ENCODE measurements around the gene STK31. TPM values are rescaled to one million over a fixed set of nuclear protein-coding genes. Genes with fewer than 3 reads are reported as not detected.
"Not testable (repeated sequence)": the region's sequence is repeated elsewhere in the genome, so short reads cannot be mapped to it uniquely, and the experiment has no call there.

The STK31 gene
- total RNA-seq, 4 donors from 2014 or later = under 0.01 to 1.1 (median 0.43) TPM

- WGBS = 90% methylated on average over 3 of the region's 3 CpGs
Observed at GRCh38 chr7:23833405-23833804, 123.4 kb downstream of the STK31 start.

GRCh38 chr7:23844837-23845236 lies 134.8 kb downstream of the STK31 start:
- DNase-seq (ENCODE audit: extremely low spot score); H3K27me3 ChIP-seq; intact Hi-C loops (cut with DNase I); H3K36me3 ChIP-seq; H3K4me1 ChIP-seq; H3K4me3 ChIP-seq; H3K27ac ChIP-seq (replicated peaks in 1 of 4): not testable (repeated sequence)
- peaks cover 0 to 70% (median 21%) of the 10 kb centered on the region in 4 donors for H3K9me3 ChIP-seq
- WGBS = 82% methylated on average over 8 of the region's 8 CpGs

More at GRCh38 chr7:23833405-23833804, 123.4 kb downstream of the STK31 start:
- intact Hi-C loops (cut with DNase I) = no loop called here
- Histone ChIP-seq H3K9me3 (peaks cover 0 to 54% (median 25%) of the 10 kb centered on the region in 4 donors), H3K27ac (replicated peaks in 1 of 4) (no peak overlapping the region), H3K27me3 (no peaks in the 10 kb centered on the region), H3K4me3 (no peak overlapping the region), H3K36me3 (no peaks in the 10 kb centered on the region), H3K4me1 (no peaks in the 10 kb centered on the region)
- TF ChIP-seq EP300 (IDR thresholded peaks at IDR 0.05) (no peak), POLR2A (IDR thresholded peaks at IDR 0.05; ENCODE audit: low read depth) (no peak), POLR2AphosphoS5 (IDR thresholded peaks at IDR 0.05) (no peak)
- TF ChIP-seq, protein P1, sequence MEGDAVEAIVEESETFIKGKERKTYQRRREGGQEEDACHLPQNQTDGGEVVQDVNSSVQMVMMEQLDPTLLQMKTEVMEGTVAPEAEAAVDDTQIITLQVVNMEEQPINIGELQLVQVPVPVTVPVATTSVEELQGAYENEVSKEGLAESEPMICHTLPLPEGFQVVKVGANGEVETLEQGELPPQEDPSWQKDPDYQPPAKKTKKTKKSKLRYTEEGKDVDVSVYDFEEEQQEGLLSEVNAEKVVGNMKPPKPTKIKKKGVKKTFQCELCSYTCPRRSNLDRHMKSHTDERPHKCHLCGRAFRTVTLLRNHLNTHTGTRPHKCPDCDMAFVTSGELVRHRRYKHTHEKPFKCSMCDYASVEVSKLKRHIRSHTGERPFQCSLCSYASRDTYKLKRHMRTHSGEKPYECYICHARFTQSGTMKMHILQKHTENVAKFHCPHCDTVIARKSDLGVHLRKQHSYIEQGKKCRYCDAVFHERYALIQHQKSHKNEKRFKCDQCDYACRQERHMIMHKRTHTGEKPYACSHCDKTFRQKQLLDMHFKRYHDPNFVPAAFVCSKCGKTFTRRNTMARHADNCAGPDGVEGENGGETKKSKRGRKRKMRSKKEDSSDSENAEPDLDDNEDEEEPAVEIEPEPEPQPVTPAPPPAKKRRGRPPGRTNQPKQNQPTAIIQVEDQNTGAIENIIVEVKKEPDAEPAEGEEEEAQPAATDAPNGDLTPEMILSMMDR (IDR thresholded peaks at IDR 0.05) = no peak
- no peak for DNase-seq (ENCODE audit: extremely low spot score)

DNA sequence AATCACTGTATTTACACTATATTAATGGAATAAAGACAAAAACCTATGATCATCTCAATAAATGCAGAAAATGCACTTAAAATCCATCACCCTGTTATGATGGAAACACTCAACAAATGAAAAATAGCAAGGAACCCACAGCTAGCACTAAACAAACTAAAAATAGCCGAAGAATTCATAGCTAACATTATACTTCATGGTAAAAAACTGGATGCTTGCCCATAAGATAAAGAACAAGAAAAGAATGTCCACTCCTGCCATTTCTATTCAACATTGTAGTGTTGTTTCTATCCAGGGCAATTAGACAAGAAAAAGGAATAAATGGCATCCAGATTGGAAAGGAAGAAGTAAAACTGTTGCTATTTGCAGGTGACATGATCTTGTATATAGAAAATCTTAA lies 142.1 kb downstream of the STK31 start:
- intact Hi-C loops (cut with DNase I) = no loop called here

DNA sequence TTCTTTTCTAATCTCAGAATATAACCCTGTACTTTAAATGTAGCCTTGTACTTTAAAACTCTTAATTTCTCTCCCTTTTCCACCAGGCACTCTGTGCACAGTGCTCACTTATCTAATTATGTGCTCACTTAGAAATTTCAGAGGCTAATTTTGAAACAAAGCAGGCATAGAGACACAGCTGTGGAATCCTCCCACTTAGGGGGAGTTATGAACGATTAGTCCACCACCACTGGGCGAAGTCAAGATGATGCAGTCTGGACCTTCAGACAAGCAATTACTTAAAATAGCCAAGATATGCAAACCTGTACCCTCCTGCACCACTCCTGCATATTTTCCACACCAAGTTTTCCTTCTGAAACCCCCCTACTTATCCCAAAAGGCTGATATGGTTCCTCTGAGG lies 143.0 kb downstream of the STK31 start:
- H3K9me3 ChIP-seq = peaks cover 0 to 44% (median 15%) of the 10 kb centered on the region in 4 donors
- no peak overlapping the region for H3K27ac ChIP-seq (replicated peaks in 1 of 4)
- H3K4me1 ChIP-seq = no peaks in the 10 kb centered on the region
- WGBS = 86% methylated on average over 2 of the region's 2 CpGs
- no peaks in the 10 kb centered on the region for H3K27me3 ChIP-seq
- intact Hi-C loops (cut with DNase I) = no loop called here
- TF ChIP-seq POLR2AphosphoS5 (IDR thresholded peaks at IDR 0.05) = no peak
- no peak overlapping the region for H3K4me3 ChIP-seq
- DNase-seq (ENCODE audit: extremely low spot score) = no peak
- H3K36me3 ChIP-seq = no peaks in the 10 kb centered on the region

More for the DNA sequence above, 142.1 kb downstream of the STK31 start:
- peaks cover 0 to 49% (median 20%) of the 10 kb centered on the region in 4 donors for H3K9me3 ChIP-seq
- H3K4me3 ChIP-seq = no peak overlapping the region
- no peak for DNase-seq (ENCODE audit: extremely low spot score)
- H3K4me1 ChIP-seq = no peaks in the 10 kb centered on the region
- H3K36me3 ChIP-seq = no peaks in the 10 kb centered on the region
- H3K27me3 ChIP-seq = no peaks in the 10 kb centered on the region
- TF ChIP-seq EP300 (IDR thresholded peaks at IDR 0.05) (no peak), POLR2AphosphoS5 (IDR thresholded peaks at IDR 0.05) (no peak), POLR2A (IDR thresholded peaks at IDR 0.05; ENCODE audit: low read depth) (no peak)
- TF ChIP-seq, protein P1 (IDR thresholded peaks at IDR 0.05) = no peak
- H3K27ac ChIP-seq (replicated peaks in 1 of 4) = no peak overlapping the region
- 6% methylated on average over 1 of the region's 1 CpG for WGBS

GRCh38 chr7:23863209-23863787 lies 153.3 kb downstream of the STK31 start:
- Histone ChIP-seq H3K4me1 (no peaks in the 10 kb centered on the region), H3K27ac (replicated peaks in 1 of 4) (no peak overlapping the region), H3K9me3 (no peaks in the 10 kb centered on the region), H3K27me3 (no peaks in the 10 kb centered on the region), H3K4me3 (no peak overlapping the region), H3K36me3 (no peaks in the 10 kb centered on the region)
- intact Hi-C loops (cut with DNase I) = no loop called here
- WGBS = 44% methylated on average over 1 of the region's 1 CpG
- no peak for DNase-seq (ENCODE audit: extremely low spot score)
- TF ChIP-seq, protein P1 (IDR thresholded peaks at IDR 0.05) = peak in 2 of 3 experiments; percentile 13 to 26
- TF ChIP-seq POLR2A (IDR thresholded peaks at IDR 0.05; ENCODE audit: low read depth) (no peak), POLR2AphosphoS5 (IDR thresholded peaks at IDR 0.05) (no peak)

- intact Hi-C loops (cut with DNase I) = no loop called here
- TF ChIP-seq, protein P1 (IDR thresholded peaks at IDR 0.05) = no peak
- TF ChIP-seq EP300 (IDR thresholded peaks at IDR 0.05) (no peak), POLR2A (IDR thresholded peaks at IDR 0.05; ENCODE audit: low read depth) (no peak), POLR2AphosphoS5 (IDR thresholded peaks at IDR 0.05) (no peak)
- H3K9me3 ChIP-seq = no peaks in the 10 kb centered on the region
- no peaks in the 10 kb centered on the region for H3K27me3 ChIP-seq
- no peak overlapping the region for H3K27ac ChIP-seq (replicated peaks in 1 of 4)
- no peak for DNase-seq (ENCODE audit: extremely low spot score)
- WGBS = 62% methylated on average over 3 of the region's 3 CpGs
- no peaks in the 10 kb centered on the region for H3K36me3 ChIP-seq
- H3K4me1 ChIP-seq = no peaks in the 10 kb centered on the region
- H3K4me3 ChIP-seq = no peak overlapping the region
Observed at GRCh38 chr7:23864973-23865372, 155.0 kb downstream of the STK31 start.

All from esophagus muscularis mucosa (tissue), 4 donors.